SK-MEL-5 (cell line): ENCODE measurements around the gene TMEM161B. TPM values are rescaled to one million over a fixed set of nuclear protein-coding genes. Genes with fewer than 3 reads are reported as not detected.
A peak's percentile ranks its signal among the peaks of the same experiment; 100 is the strongest.
"Not testable (repeated sequence)": the region's sequence is repeated elsewhere in the genome, so short reads cannot be mapped to it uniquely, and the experiment has no call there.

Experiments
- DNase-seq: peaks from one replicate; pipeline ENCODE4 v3.0.0-alpha.2; 2016; ENCODE audit warnings: low read depth, low spot score
- in situ Hi-C: cut with HindIII; loops from 2 replicates; pipeline ENCODE4 v1.10.0; 2016; ENCODE audit warnings: low sequenced_read_pairs, high pct_unique_total_duplicates, low pct_unique_long_range_greater_than_20kb
- total RNA-seq: library from RNA; depleted of rRNA; stranded (reverse); fragments of >200 nt; shearing (Covaris generic); gene quantifications from 2 replicates; pipeline ENCODE4 v1.2.3, GENCODE V29; 2014

The TMEM161B gene
- total RNA-seq, 1 experiment from 2014 or later: 45.5 TPM

DNA sequence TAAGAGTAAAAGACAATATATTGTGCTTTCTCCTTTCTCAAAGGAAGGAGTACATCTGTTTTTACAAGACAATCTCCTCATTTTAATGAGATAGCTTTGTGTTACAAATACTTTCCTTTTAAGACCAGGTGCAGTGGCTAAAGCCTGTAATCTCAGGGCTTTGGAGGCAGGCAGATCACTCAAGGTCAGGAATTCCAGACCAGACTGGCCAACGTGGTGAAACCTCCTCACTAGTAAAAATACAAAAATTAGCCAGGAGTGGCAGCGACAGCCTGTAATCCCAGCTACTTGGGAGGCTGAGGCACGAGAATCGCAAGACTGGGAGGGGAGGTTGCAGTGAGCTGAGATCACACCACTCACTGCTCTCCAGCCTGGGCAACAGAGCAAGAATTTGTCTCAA is 11.8 kb downstream of the TMEM161B start:
- DNase-seq: no peak
- in situ Hi-C loops: no loop called here

DNA sequence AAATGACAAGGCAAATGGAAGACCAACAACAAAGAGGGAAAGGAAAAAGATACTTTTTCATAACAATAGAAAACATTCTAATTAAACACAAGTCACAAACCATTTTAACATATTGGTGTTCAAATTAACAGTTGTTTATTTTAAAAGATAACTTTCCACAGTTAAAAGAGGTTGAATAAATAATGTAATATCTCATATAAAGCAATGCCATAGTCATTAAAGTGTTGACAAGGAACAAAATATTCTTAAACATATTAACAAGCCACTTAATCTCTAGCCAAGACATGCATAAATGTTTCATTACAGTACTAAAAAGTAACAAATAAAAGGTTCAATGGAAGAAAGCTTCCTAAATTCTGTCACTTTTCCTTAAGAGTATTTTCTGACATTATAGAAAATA is 12.6 kb downstream of the TMEM161B start:
- in situ Hi-C loops: no loop called here
- no peak for DNase-seq

DNA sequence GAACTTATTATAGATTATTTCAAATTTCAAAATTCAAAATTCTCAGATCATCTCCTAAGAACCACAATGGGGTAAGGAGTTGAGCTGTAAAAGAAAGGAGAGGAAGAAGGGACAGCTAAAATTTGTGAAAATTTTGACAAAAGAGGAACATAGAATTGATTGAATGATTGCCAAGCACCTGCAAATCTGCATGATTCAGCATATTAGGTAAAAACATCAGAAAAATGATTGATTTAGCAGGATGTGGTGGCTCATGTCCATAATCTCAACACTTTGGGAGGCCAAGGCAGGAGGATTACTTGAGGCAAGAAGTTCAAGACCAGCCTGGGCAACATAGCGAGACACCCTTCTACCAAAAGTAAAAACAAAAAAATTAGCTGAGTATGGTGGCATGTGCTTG is 14.3 kb downstream of the TMEM161B start:
- in situ Hi-C loops: no loop called here
- DNase-seq: no peak

DNA sequence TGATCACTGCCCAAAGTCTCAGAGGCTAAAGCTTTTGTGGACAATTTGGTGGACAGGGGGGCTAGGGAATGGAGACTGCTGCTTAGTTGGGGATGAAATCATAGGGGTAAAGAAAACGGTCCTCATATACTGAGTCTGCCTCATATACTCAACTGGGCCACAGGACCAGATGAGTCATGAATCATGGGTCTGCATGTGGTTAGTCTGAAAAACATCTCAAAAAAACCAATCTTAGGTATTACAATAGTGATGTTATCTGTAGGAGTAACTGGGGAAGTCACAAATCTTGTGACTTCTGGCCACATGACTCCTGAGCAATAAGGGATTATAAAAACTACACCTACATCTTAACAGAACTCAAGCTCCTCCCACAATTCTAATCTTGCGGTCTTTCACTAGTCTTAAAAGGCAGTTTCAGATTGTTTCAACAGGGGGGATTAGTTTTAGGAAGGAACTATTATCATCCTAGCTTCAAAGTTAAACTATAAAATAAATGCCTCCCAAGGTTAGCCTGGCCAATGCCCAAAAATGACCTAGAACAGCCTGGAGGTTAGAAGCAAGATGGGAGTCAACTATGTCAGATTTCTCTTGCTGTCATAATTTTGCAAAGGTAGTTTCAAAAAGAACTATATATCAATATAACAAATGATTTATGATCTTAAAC is 17.5 kb downstream of the TMEM161B start:
- DNase-seq: peak; percentile 89
- in situ Hi-C loops: no loop called here

DNA sequence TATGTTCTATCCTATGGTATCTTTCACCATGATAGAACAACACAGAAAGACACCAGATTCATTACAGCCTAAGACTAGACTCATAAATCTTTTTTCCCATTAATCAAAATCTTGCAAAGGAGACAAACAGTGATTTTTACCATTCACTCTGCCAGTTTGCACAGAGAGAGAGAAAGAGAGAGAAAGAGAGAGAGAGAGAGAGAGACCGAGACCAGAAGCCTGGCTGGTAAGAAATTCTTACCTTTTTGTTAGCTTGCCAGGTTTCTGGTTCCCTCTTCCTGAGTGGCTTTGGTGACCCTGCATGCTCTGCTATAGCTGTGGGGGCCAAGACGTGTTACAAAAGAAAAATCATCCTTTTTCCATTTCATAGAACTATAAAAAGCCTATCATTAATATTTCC is 18.6 kb downstream of the TMEM161B start:
- no peak for DNase-seq
- in situ Hi-C loops: no loop called here

DNA sequence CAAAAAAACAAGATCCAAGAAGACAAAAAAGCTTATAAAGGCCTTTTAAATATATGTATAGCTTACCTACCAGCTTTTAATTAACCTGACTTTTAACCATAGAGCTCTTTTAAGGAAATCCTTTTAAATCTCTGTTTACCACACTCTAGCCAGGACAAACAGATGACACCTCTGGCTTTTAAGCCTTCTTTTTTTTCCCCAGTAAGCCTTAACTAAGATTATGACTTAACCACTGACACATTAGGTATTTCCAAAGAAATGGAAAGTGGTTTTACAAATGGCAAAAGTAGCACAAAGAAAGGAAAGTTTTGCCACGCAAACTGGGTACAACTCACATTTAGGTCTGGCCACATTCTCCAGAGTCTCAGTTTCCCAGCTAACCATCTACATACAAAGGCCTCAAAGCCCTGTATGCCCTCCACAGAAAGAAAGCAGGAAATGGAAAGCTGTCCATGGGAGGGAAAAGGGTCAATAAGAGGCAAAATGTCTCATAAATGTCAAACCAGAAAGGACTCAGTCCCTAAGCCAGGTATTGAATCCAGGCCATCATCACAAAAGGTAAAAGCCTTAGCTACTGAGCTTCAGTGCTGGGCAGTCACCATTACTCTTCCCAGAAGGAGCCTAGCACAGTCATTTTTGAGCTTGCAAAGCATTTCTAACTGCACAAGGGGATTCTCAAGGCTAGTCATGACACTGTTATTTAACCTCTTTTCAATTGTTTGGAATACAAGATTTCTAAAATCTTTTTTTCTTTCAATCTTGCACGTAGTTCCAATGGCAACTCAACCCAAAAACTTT is 19.7 kb downstream of the TMEM161B start:
- no peak for DNase-seq
- in situ Hi-C loops: no loop called here

DNA sequence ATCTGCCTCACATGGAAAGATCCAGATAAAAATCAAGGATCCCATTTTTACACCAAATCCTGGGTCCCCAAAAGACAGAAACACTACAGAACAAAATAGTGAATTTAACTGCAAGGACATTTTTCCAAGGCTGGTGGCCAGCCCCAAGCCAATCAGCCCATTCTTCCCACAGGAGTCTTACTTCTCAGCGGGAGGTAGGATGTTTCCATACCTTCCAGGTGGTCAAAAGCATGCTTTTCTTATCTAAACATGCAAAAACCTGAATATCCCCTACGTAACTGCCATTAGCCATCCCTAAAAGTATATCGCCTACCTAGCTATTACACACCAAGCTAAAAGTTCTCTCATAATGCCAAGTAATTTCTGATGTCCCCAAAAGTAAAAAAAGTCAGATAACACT is 20.6 kb downstream of the TMEM161B start:
- DNase-seq: no peak
- in situ Hi-C loops: no loop called here

DNA sequence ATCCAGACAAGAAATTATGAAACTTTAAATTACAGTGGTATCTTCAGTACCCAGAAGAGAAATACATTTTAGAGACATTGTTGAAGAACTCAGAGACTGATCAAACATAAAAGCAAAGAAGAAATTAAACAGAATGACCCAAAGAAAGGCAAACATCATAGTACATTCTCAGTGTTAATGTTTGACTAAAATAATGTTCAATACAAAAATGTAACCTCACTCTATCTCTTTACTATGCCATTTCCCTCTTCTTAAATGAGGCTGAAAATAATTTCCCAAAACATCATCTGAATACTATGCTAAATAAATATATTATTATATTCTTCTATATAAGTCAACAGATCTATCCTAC is 22.8 kb downstream of the TMEM161B start:
- no peak for DNase-seq
- in situ Hi-C loops: no loop called here

DNA sequence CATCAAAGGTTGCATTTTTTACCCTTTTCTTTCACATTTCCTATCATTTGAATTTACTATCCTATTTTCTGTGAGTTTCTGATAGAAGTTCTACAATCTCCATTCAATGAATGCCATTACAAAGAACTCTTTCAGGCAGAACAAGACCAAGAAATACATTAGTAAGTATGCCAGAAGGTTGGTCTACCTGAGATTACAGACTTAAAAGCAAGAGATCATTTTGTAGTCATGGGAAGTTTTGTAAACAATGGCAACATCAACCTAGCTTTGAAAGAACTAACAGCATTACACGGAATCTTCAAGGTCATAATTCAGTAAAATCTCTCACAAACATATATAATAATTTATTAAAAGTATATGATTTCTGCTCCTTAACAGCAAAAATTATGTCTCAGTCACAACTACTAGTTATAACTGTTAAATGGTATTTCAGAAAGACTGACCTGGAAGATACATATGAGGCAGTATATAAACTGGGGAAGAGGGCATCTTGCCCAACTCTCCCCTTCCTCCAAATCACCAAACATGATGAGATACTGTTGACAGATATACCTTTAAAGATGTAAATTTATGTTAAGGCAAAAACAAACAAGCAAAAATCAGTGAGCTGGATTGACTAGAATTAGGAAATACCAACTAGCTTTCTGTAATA is 23.3 kb downstream of the TMEM161B start:
- no peak for DNase-seq
- in situ Hi-C loops: no loop called here

DNA sequence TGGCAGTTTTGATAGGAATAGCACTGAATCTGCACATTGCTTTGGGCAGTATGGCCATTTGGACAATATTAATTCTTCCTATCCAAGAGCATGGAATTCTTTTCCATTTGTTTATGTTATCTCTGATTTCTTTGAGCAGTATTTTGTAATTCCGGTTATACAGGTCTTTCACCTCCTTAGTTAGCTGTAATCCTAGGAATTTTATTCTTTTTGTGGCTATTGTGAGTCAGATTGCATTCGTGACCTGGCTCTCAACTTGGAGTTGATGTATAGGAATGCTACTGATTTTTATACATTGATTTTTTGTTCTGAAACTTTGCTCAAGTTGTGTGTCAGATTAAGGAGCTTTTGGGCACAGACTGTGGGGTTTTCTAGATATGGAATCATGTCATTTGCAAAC is 24.0 kb downstream of the TMEM161B start:
- in situ Hi-C loops: no loop called here

DNA sequence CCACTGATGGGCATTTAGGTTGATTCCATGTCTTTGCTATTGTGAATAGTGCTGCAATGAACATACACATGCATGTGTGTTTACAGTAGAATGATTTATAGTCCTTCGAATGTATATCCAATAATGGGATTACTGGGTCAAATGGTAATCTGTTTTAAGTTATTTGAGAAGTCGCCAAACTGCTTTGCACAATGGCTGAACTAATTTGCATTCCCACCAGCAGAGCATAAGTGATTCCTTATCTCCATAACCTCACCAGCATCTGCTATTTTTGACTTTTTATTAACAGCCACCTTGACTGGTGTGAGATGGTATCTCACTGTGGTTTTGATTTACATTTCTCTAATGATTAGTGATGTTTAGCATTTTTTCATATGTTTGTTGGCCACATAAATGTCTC is 25.2 kb downstream of the TMEM161B start:
- in situ Hi-C loops, DNase-seq: not testable (repeated sequence)

More for the DNA sequence above, 24.0 kb downstream of the TMEM161B start:
- no peak for DNase-seq

DNA sequence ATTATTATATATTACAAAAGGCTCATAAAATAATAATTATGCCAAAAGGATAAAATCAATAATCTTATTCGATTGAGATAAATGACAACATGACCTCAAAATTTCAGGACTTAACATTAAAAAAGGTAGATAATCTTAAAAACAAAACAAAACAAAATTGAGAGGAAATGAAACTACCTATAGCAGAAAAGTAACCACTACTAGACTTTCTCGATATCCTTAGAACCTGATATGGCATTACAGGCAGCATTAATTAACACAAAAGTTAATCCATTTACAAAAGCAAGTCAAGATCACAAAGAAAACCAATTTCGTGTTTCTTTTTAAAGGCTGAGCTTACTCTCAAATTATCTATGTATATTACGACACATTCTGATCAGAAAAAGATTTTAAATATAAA is 29.9 kb downstream of the TMEM161B start:
- DNase-seq: no peak
- in situ Hi-C loops: no loop called here

DNA sequence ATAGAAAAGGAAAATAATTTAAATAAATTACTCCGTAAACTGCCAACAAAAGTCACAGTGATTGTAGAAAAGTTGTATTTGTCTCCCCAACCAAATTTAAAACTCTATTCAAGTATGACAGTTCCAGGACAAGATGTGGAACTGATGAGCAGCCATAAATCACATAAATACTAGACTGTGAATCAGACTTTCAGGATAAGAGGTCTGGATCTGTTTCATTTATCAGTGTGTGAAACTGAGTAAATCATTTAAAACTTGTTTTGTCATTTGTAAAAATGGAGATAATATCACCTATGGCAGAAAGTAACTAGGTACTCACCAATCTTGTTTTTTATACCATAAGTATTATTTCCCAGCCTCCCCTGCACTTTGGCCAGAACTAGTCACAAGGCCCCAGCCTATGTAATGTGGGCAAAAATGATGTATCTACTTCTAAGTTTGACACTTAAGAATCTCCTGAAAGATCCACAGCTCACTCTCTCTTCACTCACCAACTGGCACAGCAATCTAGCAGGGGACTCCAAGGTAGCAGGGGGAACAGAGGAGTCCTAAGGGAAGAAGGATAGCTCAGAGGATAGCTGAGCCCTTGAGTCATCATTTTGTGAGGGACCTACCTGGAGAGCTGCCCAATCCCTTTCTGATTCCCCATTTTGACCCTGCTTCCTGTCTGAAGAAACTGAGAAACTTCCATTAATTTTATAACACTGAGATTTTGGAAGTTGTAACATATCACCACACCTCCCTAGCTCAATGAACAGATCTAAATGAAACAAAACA is 31.6 kb downstream of the TMEM161B start:
- no peak for DNase-seq
- in situ Hi-C loops: no loop called here

DNA sequence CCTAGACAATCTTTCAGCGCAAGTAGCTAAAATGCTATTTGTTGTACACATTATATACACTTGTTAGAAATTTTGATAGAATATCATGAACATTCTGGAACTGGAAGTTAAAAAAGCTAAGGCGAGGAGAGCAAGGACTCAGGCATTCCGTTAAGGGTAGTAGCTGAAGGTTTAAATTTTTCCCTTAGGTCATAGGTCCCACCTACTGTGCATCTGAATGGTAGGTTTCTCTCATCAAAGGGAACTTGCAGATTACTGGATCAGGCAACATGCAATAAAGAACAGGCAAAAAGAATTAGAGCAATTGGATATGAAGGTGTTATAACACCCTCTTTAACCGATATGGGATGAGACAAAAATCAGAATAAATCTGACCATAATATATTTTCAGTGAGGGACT is 32.8 kb downstream of the TMEM161B start:
- in situ Hi-C loops: no loop called here
- no peak for DNase-seq

DNA sequence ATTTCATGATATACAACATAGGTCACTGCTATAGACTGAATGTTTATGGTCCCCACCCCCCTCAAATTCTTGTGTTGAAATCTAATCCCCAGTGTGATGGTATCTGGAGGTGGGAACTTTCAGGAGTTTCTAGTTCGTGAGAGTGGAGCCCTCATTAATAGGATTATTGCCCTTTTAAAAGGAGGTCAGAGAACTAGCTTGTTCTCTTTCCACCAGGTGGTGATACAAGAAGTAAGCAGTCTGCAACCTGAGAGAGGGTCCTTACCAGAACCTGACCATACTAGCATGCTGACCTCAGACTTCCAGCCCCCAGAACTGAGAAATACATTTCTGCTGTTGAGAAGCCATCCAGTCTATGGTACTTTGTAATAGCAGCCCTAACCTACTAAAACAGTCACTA is 33.3 kb downstream of the TMEM161B start:
- no peak for DNase-seq
- in situ Hi-C loops: no loop called here

DNA sequence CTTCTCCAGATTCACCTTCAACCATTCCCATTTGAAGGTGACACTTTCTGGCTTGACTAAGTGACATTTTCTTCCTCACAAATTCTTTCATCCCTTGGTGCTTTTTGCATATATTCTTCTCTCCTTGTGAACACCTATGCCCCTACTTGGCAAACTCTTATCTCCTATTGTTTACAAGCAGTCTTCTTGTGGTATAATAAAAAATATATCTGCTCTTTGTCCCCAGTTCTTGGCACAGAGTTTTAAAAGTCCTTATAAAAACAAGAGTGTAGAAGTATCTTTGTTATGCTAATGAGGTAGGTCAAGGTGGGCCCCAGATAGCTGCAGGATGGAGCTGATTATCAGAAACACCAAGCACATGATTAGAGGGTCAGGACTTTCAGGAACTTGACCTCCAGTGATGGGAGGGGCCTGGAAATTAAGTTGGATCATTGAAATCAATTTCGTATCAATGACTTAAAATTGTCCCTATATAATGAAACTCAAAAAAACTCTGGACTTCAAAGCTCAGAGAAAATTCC is 38.0 kb downstream of the TMEM161B start:
- in situ Hi-C loops: no loop called here
- DNase-seq: no peak

DNA sequence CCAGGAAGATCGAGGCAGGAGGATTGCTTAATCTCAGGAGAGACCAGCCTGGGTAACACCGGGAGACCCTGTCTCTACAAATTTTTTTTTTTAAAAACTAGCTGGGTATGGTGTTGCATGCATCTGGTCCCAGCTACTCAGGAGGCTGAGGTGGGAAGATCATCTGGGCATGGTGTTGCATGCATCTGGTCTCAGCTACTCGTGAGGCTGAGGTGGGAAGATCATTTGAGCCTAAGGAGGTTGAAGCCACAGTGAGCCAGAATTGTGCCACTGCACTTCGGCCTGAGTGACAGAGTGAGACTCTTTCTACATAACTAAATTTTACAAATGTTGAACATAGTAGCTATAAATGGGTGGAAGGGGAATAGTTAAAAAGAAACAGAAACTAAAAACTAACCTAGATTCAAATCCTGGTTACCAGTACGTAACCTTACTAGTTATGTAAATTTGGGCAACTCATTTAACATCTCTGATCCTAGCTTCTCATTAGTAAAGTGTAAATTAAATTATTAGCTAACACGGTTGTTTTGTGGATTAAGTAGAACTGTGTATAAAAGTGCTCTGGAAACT is 41.7 kb downstream of the TMEM161B start:
- no peak for DNase-seq
- in situ Hi-C loops: no loop called here

DNA sequence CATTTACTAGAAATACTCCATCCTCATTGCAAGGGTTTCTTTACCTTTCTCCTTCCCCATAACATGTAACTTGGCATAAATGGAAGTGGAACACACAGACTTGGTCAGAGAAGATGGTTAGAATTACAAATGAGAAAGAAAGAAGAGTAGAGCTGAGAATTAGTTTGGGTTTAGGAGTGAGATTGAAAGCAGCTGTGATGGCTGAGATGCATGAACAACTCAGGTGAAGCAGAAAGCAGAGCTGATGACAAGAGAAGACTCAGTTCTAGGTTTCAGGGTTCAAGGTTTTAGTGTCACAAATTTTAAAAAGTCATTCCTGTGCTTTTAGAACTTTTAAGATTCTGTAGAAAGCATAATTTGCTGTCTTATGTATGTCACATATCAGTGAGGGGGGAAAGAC is 54.0 kb downstream of the TMEM161B start:
- no peak for DNase-seq
- in situ Hi-C loops: no loop called here
